HEK293 (cell line): Measurements from ENCODE around the gene UBA1.

Source experiments
- CTCF ChIA-PET: fragments of 350-600 bp; formaldehyde crosslinking; extraction: SDS; loops from one replicate; lab custom pipeline; 2021; ENCODE audit warnings: antibody characterized with exemption; lab: Yijun Ruan, JAX
- POLR2A ChIA-PET: fragments of 300-600 bp; formaldehyde crosslinking; extraction: SDS; loops from one replicate; lab custom pipeline; 2020; ENCODE audit warnings: antibody characterized with exemption, inconsistent platforms; lab: Yijun Ruan, JAX
- H3K27ac ChIP-seq: fragments of 200-500 bp; sonication (Bioruptor generic); 2 replicates; pipeline ENCODE4 v1.5.1; 2014; ENCODE audit warnings: low read depth, low read length, control low read depth, inconsistent platforms; ENCODE audit errors: extremely low read depth
- H3K36me3 ChIP-seq, 2 experiments: fragments of 200-500 bp in 1 of 2; sonication (Bioruptor generic) in 1 of 2; 1 replicate in 1 of 2; 2 replicates in 1 of 2; pipeline ENCODE4 v1.5.1; 2014 to 2017; ENCODE audit warnings: inconsistent platforms in 2 of 2, low read length in 2 of 2; ENCODE audit not compliant: control insufficient read depth in 2 of 2, insufficient read depth in 1 of 2
- H3K4me1 ChIP-seq: fragments of 200-500 bp; sonication (Bioruptor generic); 2 replicates; pipeline ENCODE4 v1.5.1; 2014; ENCODE audit warnings: mild to moderate bottlenecking, low read length, inconsistent platforms; ENCODE audit not compliant: control insufficient read depth, insufficient read depth
- H3K4me3 ChIP-seq: 2 replicates; pipeline ENCODE4 v1.5.1; 2011; ENCODE audit warnings: low read depth, mild to moderate bottlenecking, control low read depth, low read length, moderate library complexity
- H3K9me3 ChIP-seq: fragments of 200-500 bp; sonication (Bioruptor generic); 2 replicates; pipeline ENCODE4 v1.5.1; 2014; ENCODE audit warnings: low read depth, low read length, inconsistent platforms; ENCODE audit not compliant: control insufficient read depth, insufficient read depth
- HOXA7 ChIP-seq: sonication (generic); formaldehyde crosslinking; IDR thresholded peaks from 2 replicates; pipeline ENCODE4 v1.8.1; 2022; ENCODE audit warnings: missing genetic modification reagents, borderline replicate concordance
- IKZF3 ChIP-seq: fragments of 450-650 bp; IDR thresholded peaks from 2 replicates; pipeline ENCODE4 v1.5.0; 2018; ENCODE audit warnings: missing biosample characterization, mild to moderate bottlenecking, missing genetic modification characterization, moderate library complexity
- KLF9 ChIP-seq: fragments of 450-650 bp; formaldehyde crosslinking; IDR thresholded peaks from 2 replicates; pipeline ENCODE4 v1.5.1; 2016; ENCODE audit warnings: missing biosample characterization, missing genetic modification characterization, low read depth
- PRDM10 ChIP-seq: fragments of 450-650 bp; formaldehyde crosslinking; IDR thresholded peaks from 2 replicates; pipeline ENCODE4 v1.5.1; 2016; ENCODE audit warnings: missing biosample characterization, missing genetic modification characterization
- REPIN1 ChIP-seq: fragments of 450-650 bp; formaldehyde crosslinking; IDR thresholded peaks from 2 replicates; pipeline ENCODE4 v1.5.1; 2017; ENCODE audit warnings: missing biosample characterization, missing genetic modification characterization, low read depth
- SCRT1 ChIP-seq: fragments of 450-650 bp; formaldehyde crosslinking; IDR thresholded peaks from 2 replicates; pipeline ENCODE4 v1.5.1; 2016; ENCODE audit warnings: missing biosample characterization, missing genetic modification characterization, borderline replicate concordance
- ZBTB7A ChIP-seq: fragments of 450-650 bp; formaldehyde crosslinking; IDR thresholded peaks from 2 replicates; pipeline ENCODE4 v1.5.1; 2016; ENCODE audit warnings: low read depth, missing biosample characterization, missing genetic modification characterization
- ZNF138 ChIP-seq: fragments of 450-650 bp; formaldehyde crosslinking; IDR thresholded peaks from 2 replicates; pipeline ENCODE4 v1.5.1; 2016; ENCODE audit warnings: missing biosample characterization, missing genetic modification characterization, borderline replicate concordance
- ZNF155 ChIP-seq: fragments of 450-650 bp; formaldehyde crosslinking; IDR thresholded peaks from 2 replicates; pipeline ENCODE4 v1.5.1; 2016; ENCODE audit warnings: missing biosample characterization, missing genetic modification characterization
- ZNF19 ChIP-seq: fragments of 450-650 bp; formaldehyde crosslinking; IDR thresholded peaks from 2 replicates; pipeline ENCODE4; 2016; ENCODE audit warnings: missing biosample characterization, missing genetic modification characterization, low read depth
- ZNF223 ChIP-seq: fragments of 450-650 bp; formaldehyde crosslinking; IDR thresholded peaks from 2 replicates; pipeline ENCODE4 v1.5.1; 2016; ENCODE audit warnings: missing biosample characterization, missing genetic modification characterization
- ZNF23 ChIP-seq: fragments of 450-650 bp; formaldehyde crosslinking; IDR thresholded peaks from 2 replicates; pipeline ENCODE4 v1.5.1; 2016; ENCODE audit warnings: missing biosample characterization, missing genetic modification characterization, borderline replicate concordance
- ZNF274 ChIP-seq, 2 experiments: fragments of 200-500 bp in 1 of 2; fragments of 450-650 bp in 1 of 2; sonication (Bioruptor generic) in 1 of 2; formaldehyde crosslinking in 1 of 2; IDR thresholded peaks; 2 replicates each; pipeline versions ENCODE4 v1.5.1 to v1.6.1; 2014 to 2016; ENCODE audit warnings: borderline replicate concordance in 1 of 2, inconsistent platforms in 1 of 2, low read length in 1 of 2, missing biosample characterization in 1 of 2, missing genetic modification characterization in 1 of 2
- ZNF324 ChIP-seq: fragments of 450-650 bp; formaldehyde crosslinking; IDR thresholded peaks from 2 replicates; pipeline ENCODE4 v1.5.1; 2016; ENCODE audit warnings: missing biosample characterization, missing genetic modification characterization
- ZNF423 ChIP-seq: fragments of 450-650 bp; formaldehyde crosslinking; IDR thresholded peaks from 2 replicates; pipeline ENCODE4 v1.5.1; 2016; ENCODE audit warnings: missing biosample characterization, missing genetic modification characterization
- ZNF571 ChIP-seq: fragments of 450-650 bp; formaldehyde crosslinking; IDR thresholded peaks from 2 replicates; pipeline ENCODE4 v1.5.0; 2017; ENCODE audit warnings: missing biosample characterization, missing genetic modification characterization
- ZNF626 ChIP-seq: fragments of 450-650 bp; sonication (Bioruptor Pico); formaldehyde crosslinking; IDR thresholded peaks from 2 replicates; pipeline ENCODE4 v1.5.1; 2018; ENCODE audit warnings: missing biosample characterization, missing genetic modification characterization, inconsistent platforms
- ZNF660 ChIP-seq: fragments of 450-650 bp; IDR thresholded peaks from 2 replicates; pipeline ENCODE4 v1.5.1; 2018; ENCODE audit warnings: missing biosample characterization, mild to moderate bottlenecking, missing genetic modification characterization
- ZNF747 ChIP-seq: fragments of 450-650 bp; formaldehyde crosslinking; IDR thresholded peaks from 2 replicates; pipeline ENCODE4 v1.5.1; 2016; ENCODE audit warnings: missing biosample characterization, missing genetic modification characterization
- ZNF776 ChIP-seq: fragments of 450-650 bp; formaldehyde crosslinking; IDR thresholded peaks from 2 replicates; pipeline ENCODE4 v1.5.0; 2017; ENCODE audit warnings: missing biosample characterization, missing genetic modification characterization, borderline replicate concordance
- ZNF792 ChIP-seq: fragments of 450-650 bp; formaldehyde crosslinking; IDR thresholded peaks from 2 replicates; pipeline ENCODE4 v1.5.1; 2016; ENCODE audit warnings: missing biosample characterization, missing genetic modification characterization
- TF ChIP-seq, protein P1 (sequence below): fragments of 450-650 bp; formaldehyde crosslinking; IDR thresholded peaks from 2 replicates; pipeline ENCODE4 v1.5.1; 2016; ENCODE audit warnings: missing biosample characterization, missing genetic modification characterization, low read depth
- TF ChIP-seq, protein P2 (sequence below): fragments of 450-650 bp; formaldehyde crosslinking; IDR thresholded peaks from 2 replicates; pipeline ENCODE4 v1.5.1; 2016; ENCODE audit warnings: missing biosample characterization, missing genetic modification characterization

Gene UBA1

GRCh38 chrX:47179928-47180255, 13.7 kb upstream of the UBA1 start:
- H3K4me3 ChIP-seq, result no peak overlapping the region
- peaks cover 18 to 85% of the 10 kb centered on the region in 2 experiments for H3K36me3 ChIP-seq
- ChIA-PET CTCF (interaction anchor here (0.6 kb wide), 1 partner anchor 69 kb away, joined by 3 read pairs; no protein-coding TSS in a partner anchor), POLR2A (no interaction called here)
- H3K27ac ChIP-seq, result no peak overlapping the region
- H3K9me3 ChIP-seq, result no peaks in the 10 kb centered on the region
- no peak for TF ChIP-seq ZNF423 (tag by site-specific recombination)
- no peak for TF ChIP-seq SCRT1 (tag by site-specific recombination)
- no peak for TF ChIP-seq ZNF660
- TF ChIP-seq, protein P1, sequence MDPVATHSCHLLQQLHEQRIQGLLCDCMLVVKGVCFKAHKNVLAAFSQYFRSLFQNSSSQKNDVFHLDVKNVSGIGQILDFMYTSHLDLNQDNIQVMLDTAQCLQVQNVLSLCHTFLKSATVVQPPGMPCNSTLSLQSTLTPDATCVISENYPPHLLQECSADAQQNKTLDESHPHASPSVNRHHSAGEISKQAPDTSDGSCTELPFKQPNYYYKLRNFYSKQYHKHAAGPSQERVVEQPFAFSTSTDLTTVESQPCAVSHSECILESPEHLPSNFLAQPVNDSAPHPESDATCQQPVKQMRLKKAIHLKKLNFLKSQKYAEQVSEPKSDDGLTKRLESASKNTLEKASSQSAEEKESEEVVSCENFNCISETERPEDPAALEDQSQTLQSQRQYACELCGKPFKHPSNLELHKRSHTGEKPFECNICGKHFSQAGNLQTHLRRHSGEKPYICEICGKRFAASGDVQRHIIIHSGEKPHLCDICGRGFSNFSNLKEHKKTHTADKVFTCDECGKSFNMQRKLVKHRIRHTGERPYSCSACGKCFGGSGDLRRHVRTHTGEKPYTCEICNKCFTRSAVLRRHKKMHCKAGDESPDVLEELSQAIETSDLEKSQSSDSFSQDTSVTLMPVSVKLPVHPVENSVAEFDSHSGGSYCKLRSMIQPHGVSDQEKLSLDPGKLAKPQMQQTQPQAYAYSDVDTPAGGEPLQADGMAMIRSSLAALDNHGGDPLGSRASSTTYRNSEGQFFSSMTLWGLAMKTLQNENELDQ, result no peak
- no peak for TF ChIP-seq HOXA7 (CRISPR knock-in tag)
- TF ChIP-seq KLF9 (tag by site-specific recombination), result no peak
- no peak for TF ChIP-seq REPIN1 (tag by site-specific recombination)
- no peak for TF ChIP-seq ZBTB7A (tag by site-specific recombination)
- TF ChIP-seq ZNF19, result no peak
- TF ChIP-seq ZNF571 (tag by site-specific recombination), result no peak
- no peak for TF ChIP-seq ZNF138 (tag by site-specific recombination)
- TF ChIP-seq ZNF223 (tag by site-specific recombination), result no peak
- no peak for TF ChIP-seq ZNF792
- H3K4me1 ChIP-seq, result no peaks in the 10 kb centered on the region

GRCh38 chrX:47180346-47180745, 13.3 kb upstream of the UBA1 start:
- Histone ChIP-seq H3K9me3 (no peaks in the 10 kb centered on the region), H3K27ac (no peak overlapping the region), H3K4me1 (no peaks in the 10 kb centered on the region), H3K4me3 (no peak overlapping the region), H3K36me3 (peaks cover 18 to 85% of the 10 kb centered on the region in 2 experiments)
- no peak for TF ChIP-seq ZNF23 (tag by site-specific recombination)
- no peak for TF ChIP-seq PRDM10 (tag by site-specific recombination)
- TF ChIP-seq ZNF626 (tag by site-specific recombination), result no peak
- TF ChIP-seq ZNF223 (tag by site-specific recombination), result no peak
- TF ChIP-seq ZNF747 (tag by site-specific recombination), result no peak
- TF ChIP-seq ZNF155 (tag by site-specific recombination), result no peak
- no peak for TF ChIP-seq IKZF3 (tag by site-specific recombination)
- TF ChIP-seq, protein P2, sequence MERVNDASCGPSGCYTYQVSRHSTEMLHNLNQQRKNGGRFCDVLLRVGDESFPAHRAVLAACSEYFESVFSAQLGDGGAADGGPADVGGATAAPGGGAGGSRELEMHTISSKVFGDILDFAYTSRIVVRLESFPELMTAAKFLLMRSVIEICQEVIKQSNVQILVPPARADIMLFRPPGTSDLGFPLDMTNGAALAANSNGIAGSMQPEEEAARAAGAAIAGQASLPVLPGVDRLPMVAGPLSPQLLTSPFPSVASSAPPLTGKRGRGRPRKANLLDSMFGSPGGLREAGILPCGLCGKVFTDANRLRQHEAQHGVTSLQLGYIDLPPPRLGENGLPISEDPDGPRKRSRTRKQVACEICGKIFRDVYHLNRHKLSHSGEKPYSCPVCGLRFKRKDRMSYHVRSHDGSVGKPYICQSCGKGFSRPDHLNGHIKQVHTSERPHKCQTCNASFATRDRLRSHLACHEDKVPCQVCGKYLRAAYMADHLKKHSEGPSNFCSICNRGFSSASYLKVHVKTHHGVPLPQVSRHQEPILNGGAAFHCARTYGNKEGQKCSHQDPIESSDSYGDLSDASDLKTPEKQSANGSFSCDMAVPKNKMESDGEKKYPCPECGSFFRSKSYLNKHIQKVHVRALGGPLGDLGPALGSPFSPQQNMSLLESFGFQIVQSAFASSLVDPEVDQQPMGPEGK (tag by site-specific recombination), result no peak
- no peak for TF ChIP-seq ZNF274 (IDR thresholded peaks at IDR 0.05; ENCODE audit: low read length)
- no peak for TF ChIP-seq ZNF274 (tag by site-specific recombination; IDR thresholded peaks at IDR 0.05; ENCODE audit: borderline replicate concordance)
- TF ChIP-seq ZNF324 (tag by site-specific recombination), result no peak
- no peak for TF ChIP-seq ZNF776 (tag by site-specific recombination)
- TF ChIP-seq ZNF660, result no peak
- ChIA-PET POLR2A (interaction anchor here (0.6 kb wide), 1 partner anchor 11 kb away, joined by 3 read pairs; no protein-coding TSS in a partner anchor), CTCF (interaction anchor here (0.6 kb wide), 1 partner anchor 68 kb away, joined by 3 read pairs; no protein-coding TSS in a partner anchor)
